ENCODE measurements around the gene GABRB1.

Gene GABRB1

GRCh38 chr4:47315346-47315745 is 284.0 kb downstream of the GABRB1 start:
- H3K27me3 ChIP-seq (ENCODE audit: insufficient read depth, insufficient read length): no peaks in the 10 kb centered on the region
- H3K4me1 ChIP-seq (ENCODE audit: insufficient read depth, insufficient read length): no peaks in the 10 kb centered on the region
- H3K9me3 ChIP-seq (ENCODE audit: insufficient read depth, low read length): no peaks in the 10 kb centered on the region
- H3K4me3 ChIP-seq (ENCODE audit: insufficient read length, low read depth): no peak overlapping the region
- DNase-seq (ENCODE audit: low read depth, low spot score): no peak
- TF ChIP-seq SUZ12 (IDR thresholded peaks at IDR 0.05; ENCODE audit: extremely low read depth, insufficient read depth, insufficient read length) (no peak), YY1 (IDR thresholded peaks at IDR 0.05; ENCODE audit: insufficient read depth, insufficient read length) (no peak), ZNF274 (IDR thresholded peaks at IDR 0.05; ENCODE audit: low read depth, low read length) (no peak)
- no peaks in the 10 kb centered on the region for H3K36me3 ChIP-seq (ENCODE audit: insufficient read depth, insufficient read length, low read length)
- no peak overlapping the region for H3K9ac ChIP-seq (ENCODE audit: insufficient read length, low read depth)

GRCh38 chr4:47326025-47326424 is 294.7 kb downstream of the GABRB1 start:
- Histone ChIP-seq H3K9me3 (ENCODE audit: insufficient read depth, low read length) (no peaks in the 10 kb centered on the region), H3K27me3 (ENCODE audit: insufficient read depth, insufficient read length) (no peaks in the 10 kb centered on the region), H3K4me3 (ENCODE audit: insufficient read length, low read depth) (no peak overlapping the region), H3K4me1 (ENCODE audit: insufficient read depth, insufficient read length) (no peaks in the 10 kb centered on the region), H3K36me3 (ENCODE audit: insufficient read depth, insufficient read length, low read length) (no peaks in the 10 kb centered on the region), H3K9ac (ENCODE audit: insufficient read length, low read depth) (no peak overlapping the region)
- no peak for DNase-seq (ENCODE audit: low read depth, low spot score)
- TF ChIP-seq ZNF274 (IDR thresholded peaks at IDR 0.05; ENCODE audit: low read depth, low read length) (no peak), YY1 (IDR thresholded peaks at IDR 0.05; ENCODE audit: insufficient read depth, insufficient read length) (no peak), SUZ12 (IDR thresholded peaks at IDR 0.05; ENCODE audit: extremely low read depth, insufficient read depth, insufficient read length) (no peak)

- Histone ChIP-seq H3K36me3 (ENCODE audit: insufficient read depth, insufficient read length, low read length) (no peaks in the 10 kb centered on the region), H3K4me1 (ENCODE audit: insufficient read depth, insufficient read length) (no peaks in the 10 kb centered on the region), H3K27me3 (ENCODE audit: insufficient read depth, insufficient read length) (no peaks in the 10 kb centered on the region), H3K4me3 (ENCODE audit: insufficient read length, low read depth) (no peak overlapping the region), H3K9me3 (ENCODE audit: insufficient read depth, low read length) (no peaks in the 10 kb centered on the region), H3K9ac (ENCODE audit: insufficient read length, low read depth) (no peak overlapping the region)
- DNase-seq (ENCODE audit: low read depth, low spot score): no peak
- no peak for TF ChIP-seq YY1 (IDR thresholded peaks at IDR 0.05; ENCODE audit: insufficient read depth, insufficient read length)
- no peak for TF ChIP-seq SUZ12 (IDR thresholded peaks at IDR 0.05; ENCODE audit: extremely low read depth, insufficient read depth, insufficient read length)
- no peak for TF ChIP-seq ZNF274 (IDR thresholded peaks at IDR 0.05; ENCODE audit: low read depth, low read length)
Observed at GRCh38 chr4:47330866-47331265, 299.5 kb downstream of the GABRB1 start.

DNA sequence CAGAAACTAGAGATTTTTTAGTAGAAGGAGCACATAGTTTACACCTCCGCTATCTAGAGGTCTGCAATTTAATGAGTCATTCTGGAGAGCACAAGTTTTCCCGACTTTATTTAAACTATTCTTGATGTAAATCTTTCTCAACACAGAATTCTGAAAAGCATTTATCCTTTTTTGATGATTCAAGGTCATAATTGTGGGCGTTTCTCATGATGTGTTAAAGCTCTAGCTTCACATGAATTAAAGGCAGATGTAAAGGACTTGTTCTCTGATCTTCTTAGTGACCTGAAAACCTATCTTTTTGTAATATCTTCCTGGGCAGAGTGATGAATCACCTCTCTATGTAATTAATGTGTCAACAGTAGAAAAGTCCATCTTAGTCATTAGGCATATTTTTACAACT is 303.3 kb downstream of the GABRB1 start:
- no peaks in the 10 kb centered on the region for H3K36me3 ChIP-seq (ENCODE audit: insufficient read depth, insufficient read length, low read length)
- no peak for TF ChIP-seq SUZ12 (IDR thresholded peaks at IDR 0.05; ENCODE audit: extremely low read depth, insufficient read depth, insufficient read length)
- TF ChIP-seq YY1 (IDR thresholded peaks at IDR 0.05; ENCODE audit: insufficient read depth, insufficient read length): no peak
- TF ChIP-seq ZNF274 (IDR thresholded peaks at IDR 0.05; ENCODE audit: low read depth, low read length): no peak
- no peak overlapping the region for H3K4me3 ChIP-seq (ENCODE audit: insufficient read length, low read depth)
- H3K27me3 ChIP-seq (ENCODE audit: insufficient read depth, insufficient read length): no peaks in the 10 kb centered on the region
- DNase-seq (ENCODE audit: low read depth, low spot score): no peak
- H3K4me1 ChIP-seq (ENCODE audit: insufficient read depth, insufficient read length): no peaks in the 10 kb centered on the region
- H3K9ac ChIP-seq (ENCODE audit: insufficient read length, low read depth): no peak overlapping the region
- H3K9me3 ChIP-seq (ENCODE audit: insufficient read depth, low read length): no peaks in the 10 kb centered on the region

DNA sequence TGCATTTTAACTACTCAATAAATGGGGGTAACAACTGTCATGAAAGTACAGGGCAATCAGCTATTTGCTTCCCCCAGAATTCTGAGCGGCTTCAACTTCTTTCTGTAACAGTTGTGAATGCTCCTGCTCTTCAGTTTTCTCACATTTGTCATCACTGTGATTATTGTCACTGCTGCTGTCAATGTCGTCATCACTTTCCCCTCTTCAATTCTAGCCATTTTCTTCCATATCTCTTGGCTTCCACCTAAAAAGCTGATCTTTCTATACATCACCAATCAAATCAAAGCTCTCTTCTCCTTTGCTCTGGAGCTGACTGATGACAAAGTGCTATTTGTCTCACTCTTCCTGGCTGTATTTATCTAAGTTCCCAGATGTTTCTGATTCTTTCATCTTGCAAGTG is 306.5 kb downstream of the GABRB1 start:
- no peak overlapping the region for H3K9ac ChIP-seq (ENCODE audit: insufficient read length, low read depth)
- H3K36me3 ChIP-seq (ENCODE audit: insufficient read depth, insufficient read length, low read length): no peaks in the 10 kb centered on the region
- no peak for TF ChIP-seq ZNF274 (IDR thresholded peaks at IDR 0.05; ENCODE audit: low read depth, low read length)
- no peak for TF ChIP-seq SUZ12 (IDR thresholded peaks at IDR 0.05; ENCODE audit: extremely low read depth, insufficient read depth, insufficient read length)
- TF ChIP-seq YY1 (IDR thresholded peaks at IDR 0.05; ENCODE audit: insufficient read depth, insufficient read length): no peak
- H3K9me3 ChIP-seq (ENCODE audit: insufficient read depth, low read length): no peaks in the 10 kb centered on the region
- H3K4me3 ChIP-seq (ENCODE audit: insufficient read length, low read depth): no peak overlapping the region
- H3K4me1 ChIP-seq (ENCODE audit: insufficient read depth, insufficient read length): no peaks in the 10 kb centered on the region
- H3K27me3 ChIP-seq (ENCODE audit: insufficient read depth, insufficient read length): no peaks in the 10 kb centered on the region
- DNase-seq (ENCODE audit: low read depth, low spot score): no peak

DNA sequence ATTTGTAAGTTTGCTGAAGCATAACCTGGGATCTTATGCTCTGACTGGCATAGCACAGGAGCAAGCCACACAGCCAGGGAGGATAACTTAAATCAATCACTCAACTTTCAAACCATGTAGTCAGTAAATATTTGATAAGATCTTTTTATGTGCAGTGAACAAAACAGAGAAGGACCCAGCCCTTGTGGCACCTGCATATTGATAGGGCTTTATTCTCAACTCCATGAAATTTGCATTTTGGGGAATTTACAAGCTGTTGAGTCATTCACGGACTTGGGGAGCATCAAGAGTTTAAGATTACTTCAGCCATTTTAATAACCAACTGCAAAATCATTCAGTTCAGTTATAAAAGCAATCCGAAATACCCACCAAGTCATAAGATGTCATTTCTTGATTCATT is 309.5 kb downstream of the GABRB1 start:
- Histone ChIP-seq H3K9ac (ENCODE audit: insufficient read length, low read depth) (no peak overlapping the region), H3K9me3 (ENCODE audit: insufficient read depth, low read length) (no peaks in the 10 kb centered on the region), H3K4me3 (ENCODE audit: insufficient read length, low read depth) (no peak overlapping the region), H3K36me3 (ENCODE audit: insufficient read depth, insufficient read length, low read length) (no peaks in the 10 kb centered on the region), H3K27me3 (ENCODE audit: insufficient read depth, insufficient read length) (no peaks in the 10 kb centered on the region), H3K4me1 (ENCODE audit: insufficient read depth, insufficient read length) (no peaks in the 10 kb centered on the region)
- DNase-seq (ENCODE audit: low read depth, low spot score): no peak
- TF ChIP-seq ZNF274 (IDR thresholded peaks at IDR 0.05; ENCODE audit: low read depth, low read length): no peak
- no peak for TF ChIP-seq SUZ12 (IDR thresholded peaks at IDR 0.05; ENCODE audit: extremely low read depth, insufficient read depth, insufficient read length)
- TF ChIP-seq YY1 (IDR thresholded peaks at IDR 0.05; ENCODE audit: insufficient read depth, insufficient read length): no peak

DNA sequence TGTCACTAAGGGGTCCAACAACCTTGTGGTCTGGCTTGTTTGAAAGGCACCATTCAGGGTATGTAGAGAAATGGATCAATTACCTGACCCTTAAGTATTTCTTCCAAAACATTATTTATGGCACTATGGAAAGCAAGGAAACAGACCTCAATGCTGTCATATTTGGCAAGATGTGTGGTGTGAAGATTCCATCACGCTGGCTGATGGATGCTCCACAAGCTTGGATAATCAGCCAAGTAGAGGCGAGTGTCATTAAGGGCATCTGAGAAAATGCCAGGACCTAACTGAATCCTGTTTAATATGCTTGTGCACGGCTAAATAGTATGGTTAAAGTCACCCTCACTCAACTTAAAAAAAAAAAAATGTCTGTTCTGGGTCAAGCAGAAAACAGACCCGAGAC is 311.4 kb downstream of the GABRB1 start:
- Histone ChIP-seq H3K27me3 (ENCODE audit: insufficient read depth, insufficient read length) (no peaks in the 10 kb centered on the region), H3K9me3 (ENCODE audit: insufficient read depth, low read length) (no peaks in the 10 kb centered on the region), H3K36me3 (ENCODE audit: insufficient read depth, insufficient read length, low read length) (no peaks in the 10 kb centered on the region)

More for the DNA sequence above, 311.4 kb downstream of the GABRB1 start:
- no peak for TF ChIP-seq ZNF274 (IDR thresholded peaks at IDR 0.05; ENCODE audit: low read depth, low read length)
- TF ChIP-seq SUZ12 (IDR thresholded peaks at IDR 0.05; ENCODE audit: extremely low read depth, insufficient read depth, insufficient read length): no peak
- TF ChIP-seq YY1 (IDR thresholded peaks at IDR 0.05; ENCODE audit: insufficient read depth, insufficient read length): no peak
- no peak for DNase-seq (ENCODE audit: low read depth, low spot score)
- Histone ChIP-seq H3K4me1 (ENCODE audit: insufficient read depth, insufficient read length) (no peaks in the 10 kb centered on the region), H3K9ac (ENCODE audit: insufficient read length, low read depth) (no peak overlapping the region), H3K4me3 (ENCODE audit: insufficient read length, low read depth) (no peak overlapping the region)
